ENCODE data around the gene THSD4.

THSD4 gene

DNA sequence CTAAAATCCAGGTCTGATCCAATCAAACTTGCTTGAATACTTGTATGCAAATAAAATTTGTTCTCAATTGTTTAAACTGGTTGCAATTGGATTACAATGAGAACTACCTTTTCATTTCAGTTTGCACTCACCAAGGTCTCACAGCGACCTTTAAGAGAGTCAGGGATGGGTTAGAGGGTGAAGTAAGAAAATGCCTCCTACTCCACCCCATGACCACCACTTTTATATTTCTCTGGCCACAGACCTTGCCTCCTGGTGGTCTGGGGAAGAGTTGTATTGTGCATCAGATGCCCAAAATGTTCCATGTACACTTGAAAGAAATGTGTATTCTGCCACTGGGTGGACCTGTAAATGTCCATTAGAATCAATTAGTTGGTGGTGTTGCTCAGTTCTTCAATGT, 16.4 kb upstream of the THSD4 start:
- no peak for DNase-seq

DNA sequence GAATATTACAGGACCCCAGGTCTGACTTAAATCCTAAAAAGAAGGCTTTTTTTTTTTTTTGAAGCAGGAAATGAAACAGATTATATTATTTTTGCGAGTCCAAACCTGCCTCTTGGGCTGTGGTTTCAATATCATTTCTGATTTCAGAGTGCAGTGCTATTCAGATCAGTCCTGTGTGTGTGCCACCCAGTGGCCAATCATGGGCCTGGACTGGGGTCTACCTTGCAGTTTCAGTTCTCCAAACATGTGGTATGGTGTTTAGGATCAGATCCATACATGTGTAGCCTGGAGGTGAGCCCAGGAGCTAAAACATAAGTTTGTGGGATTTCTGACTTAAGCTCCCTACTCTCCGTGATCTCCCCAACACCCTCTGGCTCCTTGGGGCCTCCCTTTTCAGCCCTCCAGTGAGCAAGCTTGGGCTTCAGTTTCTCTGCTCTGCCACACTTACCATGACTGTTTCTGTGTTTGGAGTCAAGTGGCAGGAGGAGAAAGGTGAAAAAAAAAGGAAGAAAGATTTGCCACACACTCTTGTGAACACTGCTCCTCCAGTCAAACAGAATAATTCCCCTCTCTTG, 12.1 kb upstream of the THSD4 start:
- DNase-seq = peak; percentile 1 to 38

DNA sequence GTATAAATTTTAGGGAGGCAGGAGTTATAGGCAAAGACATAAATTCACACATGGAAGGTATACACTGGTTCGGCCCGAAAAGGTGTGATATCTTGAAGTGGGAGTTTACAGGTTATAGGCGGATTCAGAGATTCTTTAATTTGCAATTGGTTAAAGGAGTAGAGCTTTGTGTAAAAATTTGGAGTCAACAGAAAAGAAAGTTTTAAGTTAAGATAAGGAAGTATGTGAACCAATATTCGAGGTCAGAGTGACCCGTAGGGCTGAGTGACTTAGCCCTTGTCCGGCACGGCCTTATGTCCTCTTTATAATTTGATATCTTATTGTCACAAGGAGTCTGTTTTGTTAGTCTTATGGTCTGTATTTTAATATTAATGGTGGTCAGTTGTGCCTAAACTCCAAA, 10.6 kb upstream of the THSD4 start:
- no peak for DNase-seq

DNA sequence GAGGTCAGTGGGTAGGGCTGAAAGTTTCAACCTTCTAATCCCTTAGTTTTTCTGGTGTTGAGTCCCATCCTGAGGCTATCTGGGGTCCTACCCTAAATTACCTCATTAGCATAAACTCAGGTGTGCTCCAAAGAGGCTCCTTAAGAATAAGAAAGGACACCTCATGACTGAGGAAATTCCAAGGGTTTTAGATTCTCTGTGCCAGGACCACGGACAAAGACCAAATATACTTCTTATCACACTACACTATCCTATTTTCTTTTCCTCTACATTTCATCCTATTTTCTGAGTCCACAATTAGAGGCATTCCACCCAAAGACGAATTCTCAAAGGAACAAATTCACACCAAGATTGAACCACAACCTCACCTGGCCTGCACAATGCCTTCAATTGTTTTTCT, 9.8 kb upstream of the THSD4 start:
- DNase-seq = no peak

DNA sequence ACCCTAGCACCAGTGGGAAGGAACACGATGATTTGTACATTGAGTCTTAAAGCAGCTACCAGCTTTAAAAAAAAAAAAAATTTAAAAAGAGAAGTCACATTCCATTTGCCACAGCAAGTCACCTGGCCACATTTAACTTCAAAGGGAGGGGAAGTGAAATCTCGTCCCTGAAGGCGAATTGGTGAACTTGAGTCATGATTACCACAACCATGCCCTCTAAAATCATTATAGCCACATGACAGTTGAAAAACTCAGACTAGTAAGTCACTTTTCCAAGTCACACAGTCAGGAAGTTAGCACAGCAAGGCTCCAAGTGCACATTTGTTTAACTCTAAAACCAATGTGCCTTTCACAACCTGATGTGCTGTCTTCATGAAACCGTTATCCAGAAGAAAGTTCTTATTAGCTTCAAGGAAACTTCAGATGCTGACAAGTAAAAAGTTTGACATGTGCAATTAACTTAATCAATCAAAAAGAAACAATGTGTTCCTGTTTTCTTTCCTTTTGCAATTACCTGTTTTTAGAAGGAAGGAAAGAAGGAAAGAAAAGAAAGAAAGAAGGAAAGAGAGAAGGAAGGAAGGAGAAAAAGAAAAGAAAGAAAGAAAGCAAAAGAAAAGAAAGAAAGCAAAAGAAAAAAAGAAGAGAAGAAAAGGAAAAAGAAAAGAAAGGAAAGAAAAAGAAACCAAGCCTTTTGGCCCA, 8.3 kb upstream of the THSD4 start:
- DNase-seq = no peak

DNA sequence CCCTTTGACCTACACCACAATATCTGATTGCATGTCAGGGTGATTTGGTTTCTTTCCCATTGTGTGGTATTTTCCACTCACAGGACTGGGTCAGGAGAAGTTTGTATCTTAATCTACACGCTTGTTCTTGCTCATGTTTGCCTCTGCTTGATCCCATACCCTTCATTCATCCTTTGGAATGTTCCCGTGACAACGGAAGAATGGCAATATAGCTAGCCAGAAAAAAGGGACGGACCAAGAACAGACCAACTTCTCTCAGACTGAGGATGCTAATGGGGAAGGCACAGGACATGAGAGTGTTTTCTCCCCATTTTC, 7.8 kb upstream of the THSD4 start:
- no peak for DNase-seq

DNA sequence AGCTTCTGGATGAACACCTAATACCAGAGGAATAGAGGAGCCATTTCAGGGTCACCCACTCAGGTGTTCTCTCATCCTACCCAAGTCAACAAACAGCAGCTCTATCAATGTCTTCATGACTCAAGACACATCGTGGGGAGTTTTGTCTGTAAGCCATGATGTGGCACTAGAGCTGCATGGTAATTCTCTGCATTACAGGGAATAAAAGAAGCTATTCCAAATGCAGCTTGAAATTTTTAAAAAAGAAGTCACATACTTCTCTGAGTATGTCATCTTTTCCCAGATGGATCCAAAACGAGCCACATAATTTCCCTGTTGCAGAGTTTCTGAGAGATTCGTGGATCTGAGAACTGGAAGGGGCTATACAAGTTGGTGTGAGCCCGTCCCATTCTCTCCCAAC, 6.1 kb upstream of the THSD4 start:
- no peak for DNase-seq

DNA sequence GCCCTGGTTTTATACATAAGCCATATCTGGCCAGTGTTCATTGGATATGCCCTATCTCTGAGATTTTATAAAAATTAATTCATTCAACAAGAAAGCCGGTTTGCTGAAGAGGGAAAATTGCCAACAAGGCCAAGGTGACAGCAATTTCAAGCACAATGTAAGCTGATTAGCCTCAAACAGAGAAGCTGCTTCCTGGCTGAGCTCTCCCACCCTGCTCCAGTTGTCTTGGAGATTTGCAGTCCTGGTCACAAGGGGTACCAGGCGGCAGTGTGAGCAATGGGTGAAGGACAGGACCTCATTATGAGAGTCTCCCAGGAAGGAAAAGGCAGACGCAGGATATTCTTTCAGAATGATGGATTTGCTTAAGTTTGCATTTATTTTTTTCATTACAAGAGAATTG, 5.4 kb upstream of the THSD4 start:
- DNase-seq = no peak

DNA sequence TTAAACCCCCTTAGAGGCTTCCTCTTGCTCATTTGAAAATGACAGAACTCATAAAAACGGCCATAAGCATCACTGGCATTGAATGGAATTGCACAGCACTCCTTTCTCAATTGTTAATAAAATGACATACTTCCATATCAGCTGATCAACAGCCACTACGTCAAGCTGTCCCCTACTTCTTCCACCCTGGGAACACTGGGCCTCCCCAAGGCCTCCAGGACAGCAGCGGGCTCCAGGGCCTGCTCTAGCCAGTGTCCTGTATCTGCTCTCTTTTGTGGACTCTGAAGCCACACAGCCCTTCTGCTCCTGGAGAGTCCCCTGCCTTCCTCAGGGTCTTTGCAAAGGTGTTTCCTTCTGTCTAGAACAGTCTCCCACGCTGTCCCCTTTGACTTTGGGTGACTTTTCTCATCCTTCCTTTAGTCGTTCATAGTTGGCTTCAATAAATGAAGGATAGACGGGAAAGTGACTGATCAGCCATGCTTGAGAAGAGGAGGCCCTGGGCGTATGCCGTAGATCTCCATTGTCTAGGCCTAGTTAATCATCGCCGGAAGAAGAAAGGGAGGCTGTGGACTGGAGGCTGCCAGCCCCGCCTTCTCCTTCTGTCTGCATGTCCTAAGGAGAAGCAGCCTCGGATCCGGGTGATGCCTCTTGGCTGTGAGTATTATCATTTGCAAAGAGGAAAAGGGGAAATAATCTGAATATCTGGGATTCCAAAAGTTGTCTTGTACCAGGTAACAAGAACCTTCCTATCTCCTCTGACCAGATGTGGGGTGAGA, 4.7 kb upstream of the THSD4 start:
- DNase-seq = no peak

DNA sequence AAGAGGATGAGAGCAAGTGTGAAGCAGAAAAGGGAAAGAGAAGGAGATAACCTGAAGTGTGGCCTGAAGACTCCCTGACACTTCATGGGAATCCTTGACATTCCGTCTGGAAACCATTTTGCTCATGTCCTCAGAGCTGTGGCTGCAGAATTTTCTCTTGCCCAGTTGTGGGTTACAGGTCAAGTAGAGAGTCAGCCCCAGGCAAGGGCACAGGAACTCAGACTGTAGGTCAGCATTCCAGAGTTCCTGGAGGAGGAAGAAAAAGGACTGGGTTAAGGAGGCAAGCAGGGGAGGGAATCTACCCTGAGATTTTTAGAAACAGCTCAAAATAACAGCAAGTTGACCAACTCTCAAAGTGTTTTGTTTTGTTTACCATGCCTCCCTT, 4.1 kb upstream of the THSD4 start:
- no peak for DNase-seq

DNA sequence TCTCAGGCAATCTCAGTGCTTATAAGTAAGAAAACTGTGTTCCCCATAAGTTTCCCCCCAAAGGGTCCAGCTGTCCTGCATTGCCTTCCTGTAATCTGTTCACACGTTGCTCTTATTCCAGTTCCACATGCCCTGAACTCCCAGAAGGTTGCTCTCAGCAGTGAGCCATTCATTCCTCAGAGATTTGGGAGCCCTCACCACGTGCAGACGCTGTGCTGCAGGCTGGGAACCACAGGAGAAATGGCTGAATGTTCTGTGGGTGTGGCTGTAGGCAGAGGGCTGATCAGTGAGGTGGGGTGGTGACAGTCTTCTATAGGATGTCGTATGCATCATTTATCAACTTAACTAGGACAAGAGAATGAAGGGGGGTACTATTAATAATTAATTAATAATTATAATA, 3.3 kb upstream of the THSD4 start:
- DNase-seq = no peak

DNA sequence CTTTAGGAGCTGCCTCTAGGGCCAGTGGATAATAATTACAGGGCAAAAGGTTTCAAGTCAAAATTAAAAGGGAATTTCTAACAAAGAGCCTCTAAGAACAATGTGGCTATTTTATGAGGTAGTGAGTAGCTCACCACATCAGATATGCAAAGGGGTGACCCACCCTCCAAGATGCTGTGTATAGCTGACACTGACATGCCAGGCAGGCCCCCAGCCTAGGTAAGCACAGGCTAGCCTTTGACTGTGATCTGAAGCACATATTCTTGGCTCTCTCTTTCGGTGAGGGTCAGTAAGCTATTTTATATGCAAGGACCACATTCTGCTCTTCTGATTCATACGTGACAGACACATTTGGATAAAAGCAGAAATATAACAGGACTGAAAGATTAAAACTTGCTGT, 2.8 kb upstream of the THSD4 start:
- no peak for DNase-seq

DNA sequence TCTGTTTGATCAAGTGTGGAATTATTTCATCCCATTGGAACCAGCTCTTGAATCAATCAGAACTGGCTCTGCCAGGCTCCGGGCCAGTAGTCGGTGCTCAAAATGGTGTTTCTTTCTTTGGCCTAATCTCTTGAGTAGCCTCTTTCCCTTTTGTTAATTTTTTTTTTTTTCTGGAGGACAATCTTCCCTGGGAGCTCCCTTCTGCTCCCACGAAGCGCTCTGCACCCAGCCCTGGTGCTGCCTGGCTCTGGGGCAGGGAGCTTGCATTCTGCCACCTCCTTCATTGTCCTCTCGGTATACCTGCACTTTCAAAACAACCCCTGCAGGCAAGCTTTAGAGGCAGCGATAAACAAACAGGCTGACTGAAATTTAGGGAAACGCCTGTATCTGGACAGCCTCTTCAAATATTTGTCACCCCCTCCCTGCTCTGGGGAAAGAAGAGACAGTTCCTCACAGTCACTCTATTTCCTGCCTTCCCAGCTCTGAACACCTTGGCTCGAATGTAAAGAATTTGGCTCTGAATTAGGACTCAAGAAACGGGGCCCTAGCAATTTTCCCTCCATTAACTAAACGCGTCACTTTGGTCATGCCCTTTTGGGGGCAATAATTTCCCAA, 1.1 kb upstream of the THSD4 start:
- no peak for DNase-seq

DNA sequence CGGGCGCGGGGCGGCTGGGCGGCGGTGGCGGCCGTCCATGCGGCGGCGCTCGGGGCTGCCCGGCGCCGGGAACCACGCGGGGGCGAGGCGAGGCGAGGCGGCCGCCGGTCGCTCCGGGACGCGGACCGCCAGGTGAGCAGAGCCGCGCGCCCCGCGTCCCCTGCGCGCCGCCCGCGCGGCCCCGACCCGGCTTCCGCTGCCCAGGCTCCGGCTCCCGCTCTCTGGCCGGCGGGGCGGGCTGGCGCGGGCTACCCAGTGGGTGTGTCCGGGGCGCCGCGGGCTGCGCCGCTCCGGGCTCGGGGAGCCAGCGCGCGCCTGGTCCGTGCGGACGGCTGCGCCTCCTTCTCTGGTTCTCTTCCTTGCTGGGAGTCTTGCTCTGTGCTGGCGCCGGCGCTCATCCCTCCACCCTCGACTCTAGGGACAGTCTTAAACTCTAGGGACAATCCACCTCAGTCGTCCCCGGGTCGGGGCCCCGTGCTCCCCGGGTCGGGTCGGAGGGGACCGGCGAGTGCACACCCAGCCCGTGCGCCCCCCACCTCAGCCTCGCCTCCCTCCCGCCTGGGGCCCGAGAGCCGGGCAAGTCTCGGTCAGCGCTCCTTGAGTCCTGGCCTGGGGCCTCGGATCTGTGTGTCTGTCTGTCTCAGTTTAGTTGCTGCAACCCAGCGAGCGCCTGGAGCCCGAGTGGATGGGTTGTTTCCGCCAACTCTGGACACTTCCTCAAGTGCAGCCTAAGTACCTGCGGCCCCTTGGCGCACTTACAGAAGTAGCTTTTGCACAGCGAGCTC, 488 bp downstream of the THSD4 start:
- peak in 1 of 2 experiments; percentile 86 for DNase-seq

DNA sequence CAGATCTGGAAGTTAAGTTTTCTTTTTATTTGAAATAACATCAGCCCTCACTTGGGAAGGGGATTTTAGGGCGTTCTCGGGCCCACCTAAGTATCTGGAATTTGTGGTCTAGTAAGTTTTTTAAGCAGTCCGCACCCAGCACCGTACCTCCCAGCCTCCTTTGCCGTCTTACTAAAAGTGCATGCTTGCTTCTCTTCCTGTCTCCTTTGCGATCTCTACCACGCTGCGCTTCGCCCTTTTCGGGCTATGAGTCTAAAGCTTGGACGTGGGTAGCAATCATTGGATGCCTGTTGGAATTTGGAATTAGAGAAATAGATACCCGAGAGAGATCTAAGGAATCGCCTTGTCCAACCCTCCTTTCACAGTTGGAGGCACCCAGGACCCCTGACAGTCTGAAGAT, 1.1 kb downstream of the THSD4 start:
- DNase-seq = no peak

DNA sequence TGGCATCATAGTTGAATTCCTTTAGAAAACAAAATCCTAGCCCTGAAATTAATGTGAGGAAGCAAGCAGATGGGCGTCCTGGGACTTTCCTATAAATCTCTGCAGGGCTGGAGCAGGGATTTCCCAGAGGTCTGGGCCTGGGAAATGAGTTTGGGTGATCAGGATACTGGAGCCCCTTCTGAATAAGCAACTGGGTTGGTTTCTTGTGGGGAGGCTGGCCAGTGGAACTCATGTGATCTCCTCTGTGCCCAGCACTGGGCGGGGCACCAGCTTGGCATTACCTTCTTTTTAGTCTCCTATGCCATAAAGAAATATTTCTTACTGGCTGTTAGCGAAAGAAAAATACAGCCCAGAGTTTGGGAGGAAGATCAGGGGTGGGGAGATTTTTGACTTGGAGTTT, 1.7 kb downstream of the THSD4 start:
- DNase-seq = no peak

DNA sequence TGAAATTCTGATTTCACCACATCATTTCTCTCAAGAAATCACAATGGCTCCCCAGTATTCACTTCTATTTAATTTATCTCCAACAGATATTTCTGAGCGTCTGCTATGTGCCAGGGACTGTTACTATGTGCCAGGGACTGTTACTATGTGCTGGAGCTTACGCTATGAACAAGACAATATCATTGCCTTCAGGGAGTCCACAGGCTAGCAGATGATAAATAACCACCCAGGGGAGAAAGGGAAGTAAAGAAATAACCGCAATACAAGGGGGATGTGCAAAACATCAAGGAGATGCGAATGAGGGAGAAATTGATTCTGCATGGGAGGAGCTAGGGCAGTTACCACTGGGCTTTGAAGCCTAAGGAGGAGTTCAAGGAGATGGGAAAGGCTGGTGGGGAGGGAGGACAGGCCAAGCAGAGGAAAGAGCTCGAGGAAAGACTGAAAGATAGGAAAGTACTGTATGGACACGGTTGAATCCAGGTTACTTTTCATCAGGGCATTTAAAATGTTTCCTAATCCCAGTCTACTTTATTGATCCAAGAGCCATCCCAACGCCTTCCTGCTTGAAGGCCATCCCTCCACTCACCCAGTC, 2.5 kb downstream of the THSD4 start:
- DNase-seq = no peak

DNA sequence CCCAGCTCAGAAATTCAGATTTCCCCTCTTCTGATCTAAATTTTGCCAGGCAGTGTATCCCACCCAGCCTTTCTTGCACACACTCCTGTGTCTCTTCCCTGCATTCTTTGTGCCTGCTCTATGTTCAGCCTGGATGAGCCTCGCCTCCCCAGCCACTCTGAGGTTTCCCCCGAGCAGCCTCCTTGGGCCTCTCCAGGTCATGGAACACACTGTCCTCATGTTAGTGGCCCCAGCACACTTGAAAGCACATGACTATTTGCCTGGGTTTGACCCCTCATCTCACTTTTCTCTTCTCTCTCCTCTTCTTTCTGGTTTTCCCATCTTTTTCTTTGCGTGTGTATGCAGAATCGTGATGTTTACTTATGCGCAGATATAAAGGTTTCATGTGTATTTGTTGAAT, 3.1 kb downstream of the THSD4 start:
- DNase-seq = no peak

DNA sequence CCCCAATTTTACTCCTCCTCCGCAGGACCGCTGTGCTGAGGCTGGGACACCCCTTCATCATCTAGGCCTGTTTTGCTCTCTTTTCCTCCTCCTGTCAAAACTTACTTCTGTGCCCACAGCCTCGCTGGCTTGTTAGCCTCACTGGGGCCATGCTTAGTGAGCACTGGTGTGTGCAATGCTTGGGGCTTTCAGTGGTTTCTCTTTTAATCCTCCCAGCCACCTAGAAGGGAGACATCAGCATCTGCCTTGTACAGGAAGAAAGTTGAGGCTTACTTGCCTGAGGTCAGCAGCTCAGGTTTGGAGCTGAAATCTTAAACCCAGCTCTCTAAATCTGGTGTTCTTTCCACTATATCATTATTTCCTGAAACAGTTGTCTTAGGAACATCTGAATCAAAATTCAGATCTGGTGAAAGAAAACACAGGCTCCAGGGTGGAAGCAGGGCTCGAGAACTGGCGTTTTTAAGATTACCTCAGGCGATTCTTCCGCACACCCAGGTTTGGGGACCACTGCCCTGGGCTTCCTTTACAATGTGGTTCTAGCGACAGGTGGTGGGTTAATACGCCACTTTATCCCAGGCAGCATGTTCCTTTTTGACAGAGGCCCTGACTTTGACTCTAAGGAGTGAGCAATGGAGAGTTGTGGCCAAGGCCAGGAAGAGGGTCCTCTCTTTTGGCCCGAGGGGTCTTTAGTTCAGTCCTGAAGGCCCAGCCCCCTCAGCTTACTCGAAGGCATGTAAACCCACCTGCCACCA, 3.8 kb downstream of the THSD4 start:
- no peak for DNase-seq

DNA sequence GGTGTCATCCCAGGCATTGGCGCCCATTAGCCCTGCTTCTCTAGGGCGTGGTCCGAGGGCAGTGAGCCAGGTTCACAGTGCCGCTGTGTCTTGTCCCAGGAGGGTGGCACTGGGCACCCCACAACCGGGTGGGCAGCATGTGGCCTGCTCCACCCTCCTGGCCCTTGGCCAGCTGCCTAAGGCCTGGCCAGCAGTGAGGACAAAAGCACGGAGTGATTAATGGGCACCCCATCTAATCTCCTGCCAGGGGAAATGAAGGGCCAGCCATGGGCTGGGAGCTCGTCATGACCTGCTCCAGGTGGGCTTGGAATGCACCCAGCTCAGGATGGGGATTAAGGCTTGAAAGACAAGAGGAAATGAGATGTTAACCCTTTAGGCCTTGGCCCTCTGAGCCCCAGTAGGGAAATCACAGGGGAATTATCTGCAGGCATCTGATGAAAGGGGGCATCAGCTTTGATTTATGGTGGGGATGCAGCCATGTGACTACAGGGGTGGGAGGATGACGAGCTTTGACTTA, 5.2 kb downstream of the THSD4 start:
- DNase-seq = no peak

DNA sequence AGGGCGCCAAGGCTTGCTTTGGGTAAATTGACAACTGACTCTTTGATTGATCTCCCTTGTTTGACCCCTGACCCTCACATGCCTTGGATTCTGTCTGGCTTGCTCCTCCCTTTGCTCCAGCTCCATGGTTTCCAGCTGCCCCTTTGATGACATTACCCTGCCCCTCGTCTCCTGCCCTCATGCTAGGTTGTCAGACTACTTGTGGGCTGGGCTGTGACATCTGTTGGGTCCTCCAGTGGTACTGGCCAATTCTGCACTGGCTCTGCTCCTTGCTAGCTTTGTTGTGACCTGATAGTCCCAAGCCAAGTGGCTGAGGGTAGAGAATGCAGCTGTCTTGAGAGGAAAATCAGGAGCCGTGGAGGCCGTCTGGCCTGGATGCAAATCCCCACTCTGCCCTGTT, 6.2 kb downstream of the THSD4 start:
- no peak for DNase-seq
